HG03139 (cell line): ENCODE measurements around the gene DAG1.

Experiments
- ATAC-seq: cut with Tn5 transposase; IDR thresholded peaks from one replicate; pipeline ENCODE4 v1.9.1; 2021; ENCODE audit not compliant: unreplicated experiment

Gene DAG1

DNA sequence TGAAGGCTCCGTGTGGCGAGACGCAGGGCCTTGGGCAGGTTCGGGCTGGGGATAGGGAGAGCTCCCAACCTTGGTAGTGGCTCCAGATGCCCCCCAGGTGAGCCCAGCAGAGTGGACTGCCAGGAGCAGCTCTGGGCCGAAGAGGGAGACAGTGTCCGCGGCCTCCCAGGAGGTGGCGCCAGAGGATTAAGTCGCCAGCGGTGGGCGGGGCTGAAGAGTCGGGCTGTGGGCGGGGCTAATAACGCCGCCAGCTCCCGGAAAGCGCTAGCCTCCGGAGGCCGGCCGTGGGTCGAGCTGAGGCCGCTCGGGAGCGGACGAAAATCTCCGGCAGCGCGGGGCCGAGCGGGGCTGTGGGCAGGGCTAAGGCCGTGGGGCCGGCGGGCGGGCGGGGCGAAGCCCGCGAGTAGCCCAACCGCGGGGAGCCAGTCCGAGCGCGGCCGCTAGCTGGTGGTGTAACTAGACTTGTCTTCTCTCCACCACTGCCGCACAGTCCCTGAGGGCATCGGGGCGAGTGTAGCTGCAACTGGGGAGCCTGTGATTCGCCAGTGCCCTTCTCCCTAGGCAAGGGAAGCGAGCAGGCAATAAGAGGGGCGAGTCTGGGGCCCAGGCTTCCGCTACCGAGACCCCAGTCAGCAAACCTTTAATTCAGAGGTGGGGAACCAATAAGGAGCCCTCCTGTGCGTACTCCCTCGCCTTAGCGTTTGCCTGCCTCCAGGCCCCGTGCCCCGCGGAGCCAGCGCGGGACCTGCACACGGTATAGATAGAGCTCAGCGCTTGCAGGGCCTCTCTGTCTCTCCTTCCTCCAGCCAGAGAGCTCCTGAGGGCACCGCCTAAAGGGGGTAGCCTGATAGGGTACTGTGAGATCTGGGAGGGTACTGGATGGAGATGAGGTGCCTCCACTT is 69.8 kb downstream of the DAG1 start:
- ATAC-seq, result peak; percentile 87

DNA sequence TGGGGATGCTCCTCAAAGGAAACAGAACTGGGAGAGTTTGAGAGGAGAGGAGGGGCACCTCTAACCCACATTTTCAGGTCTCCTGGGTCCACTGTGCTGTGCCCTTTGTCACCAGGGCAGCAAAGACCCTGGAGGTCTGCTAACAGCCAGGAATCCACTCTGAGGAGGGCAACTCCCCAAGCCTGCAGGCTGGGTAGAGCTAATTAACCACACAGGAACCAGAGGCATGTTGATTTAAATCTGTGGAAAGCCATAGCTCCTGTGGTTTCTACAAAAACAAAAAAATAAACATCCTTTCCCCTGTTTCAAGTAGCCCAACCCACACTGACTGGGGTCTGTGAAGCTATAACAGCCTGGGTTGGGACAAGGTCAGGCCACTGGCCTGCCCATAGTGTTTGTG is 82.0 kb downstream of the DAG1 start:
- ATAC-seq, result no peak

GRCh38 chr3:49553324-49553691 is 83.2 kb downstream of the DAG1 start:
- no peak for ATAC-seq

DNA sequence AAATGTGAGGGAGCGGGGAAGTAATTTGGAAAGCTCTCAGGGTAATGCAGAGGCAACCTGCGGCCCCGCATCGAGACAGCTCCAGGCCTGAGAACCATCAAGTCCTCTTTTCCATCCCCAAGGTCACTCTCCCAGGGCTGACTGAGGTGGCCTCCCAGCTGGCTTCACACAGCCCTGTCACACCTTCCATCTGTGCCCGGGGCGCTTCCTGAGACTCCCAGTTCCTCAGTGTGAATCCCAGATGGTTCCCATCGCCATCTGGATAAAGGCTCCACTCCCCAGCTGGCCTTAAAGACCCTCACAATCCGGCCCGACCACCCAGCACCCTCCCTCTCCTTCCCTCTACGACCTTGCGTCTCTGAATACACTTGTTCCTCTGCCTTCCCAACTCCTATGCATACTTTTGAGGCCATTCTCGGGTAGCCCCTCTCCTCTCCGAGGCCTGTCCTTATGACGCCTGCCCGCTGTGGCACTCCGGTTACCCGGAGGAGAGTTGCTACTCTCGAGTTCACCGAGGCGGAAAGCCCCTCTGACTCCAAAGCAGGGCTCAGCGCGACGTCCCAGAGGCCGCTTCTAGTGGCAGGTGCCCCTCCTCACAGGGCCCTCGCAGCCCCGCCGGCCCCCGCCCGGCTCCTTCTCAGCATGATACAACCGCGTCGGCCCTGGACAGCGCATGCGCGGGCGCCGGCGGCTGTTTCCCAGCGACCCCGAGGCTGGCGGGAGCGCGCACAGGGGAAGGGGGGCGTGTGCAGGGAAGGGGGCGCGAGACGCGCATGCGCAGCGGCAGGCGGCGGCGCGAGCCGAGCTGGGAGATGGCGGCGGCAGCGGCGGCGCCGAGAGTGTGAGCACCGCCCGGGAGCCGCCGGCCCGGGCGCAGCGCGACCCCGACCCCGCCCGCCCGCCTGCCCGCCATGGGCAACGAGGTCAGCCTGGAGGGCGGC is 83.9 kb downstream of the DAG1 start, which contains the start of gene BSN:
TSS of gene BSN (plus strand) at position 786 of the 941 bp plus-strand sequence. CDS start at position 912, 126 bp downstream.
- ATAC-seq, result peak; percentile 67

- ATAC-seq, result peak; percentile 58
Measured at GRCh38 chr3:49554633-49555265, 84.7 kb downstream of the DAG1 start.

DNA sequence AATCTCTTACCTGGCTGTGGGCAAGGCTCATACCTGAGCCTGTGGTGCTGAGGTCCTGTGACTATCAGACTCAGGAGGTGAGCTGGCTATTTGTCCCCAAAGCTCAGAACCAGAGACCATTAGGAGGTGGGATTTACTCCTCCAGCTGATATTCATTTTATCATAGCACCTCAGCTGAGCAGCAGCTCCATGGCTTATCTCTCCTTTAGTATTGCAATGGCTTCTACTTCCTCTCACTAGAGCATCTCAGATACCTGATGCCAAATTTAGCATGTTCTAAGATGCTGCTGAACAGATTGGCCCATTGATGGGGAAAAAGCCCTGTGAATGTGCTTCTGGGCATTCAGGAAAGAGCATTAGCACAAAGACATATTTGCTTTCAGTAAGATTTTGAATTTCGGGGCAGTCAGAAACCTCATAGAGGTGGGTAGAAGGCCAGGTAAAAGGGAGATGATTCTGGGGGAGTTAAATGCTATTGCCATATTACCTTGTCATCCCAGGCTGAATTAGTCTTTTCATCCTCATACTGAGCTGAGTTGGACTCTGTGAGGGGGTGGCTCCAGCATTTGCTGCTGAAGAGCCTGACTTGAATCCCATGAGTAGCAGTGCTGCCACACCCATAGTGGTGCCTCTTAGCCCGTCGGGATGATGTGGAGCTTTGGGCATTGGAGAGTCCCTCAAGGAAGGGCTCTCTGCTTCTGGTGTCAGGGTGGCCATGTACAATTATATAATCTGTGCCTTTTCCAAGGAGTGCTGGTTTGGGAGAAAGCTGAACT is 86.6 kb downstream of the DAG1 start:
- ATAC-seq, result no peak

- ATAC-seq, result no peak
Measured at GRCh38 chr3:49563040-49563578, 93.0 kb downstream of the DAG1 start.

DNA sequence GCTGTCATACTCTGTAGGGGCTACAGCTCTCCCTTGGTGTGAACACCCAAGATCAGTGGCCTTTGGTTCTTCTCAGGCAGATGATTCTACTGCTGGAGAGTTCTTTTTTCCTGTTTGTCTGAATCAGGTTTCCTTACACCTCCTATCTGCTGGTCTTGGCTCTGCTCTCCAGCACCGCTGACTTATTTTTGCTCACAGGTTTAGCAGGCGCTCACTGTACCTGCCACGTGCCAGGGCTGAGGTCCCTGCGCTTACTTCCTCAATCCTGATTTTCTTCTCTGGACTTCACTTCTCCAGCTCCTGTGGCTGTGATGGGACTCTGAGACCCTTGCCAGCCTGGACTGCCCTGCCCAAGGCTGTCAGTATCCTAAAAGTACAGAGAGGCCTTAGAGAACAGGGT is 93.7 kb downstream of the DAG1 start:
- no peak for ATAC-seq

DNA sequence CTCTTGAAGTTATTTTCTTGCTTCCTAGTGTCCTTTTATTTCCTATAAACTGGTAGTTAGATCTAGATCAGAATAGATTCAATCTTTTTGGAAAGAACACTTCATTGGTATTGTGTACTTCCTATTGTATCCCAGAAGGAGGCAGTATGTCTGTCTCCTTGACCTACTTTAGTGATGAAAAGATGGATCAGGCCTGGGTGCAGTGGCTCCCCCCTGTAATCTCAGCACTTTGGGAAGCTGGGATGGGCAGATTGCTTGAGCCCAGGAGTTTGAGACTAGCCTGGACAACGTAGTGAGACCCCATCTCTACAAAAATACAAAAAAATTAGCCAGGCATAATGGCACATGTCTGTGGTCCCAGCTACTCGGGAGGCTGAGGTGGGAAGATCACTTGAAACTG is 96.2 kb downstream of the DAG1 start:
- no peak for ATAC-seq

- ATAC-seq, result no peak
Measured at GRCh38 chr3:49567406-49567805, 97.3 kb downstream of the DAG1 start.

GRCh38 chr3:49568965-49569364 is 98.9 kb downstream of the DAG1 start:
- ATAC-seq, result no peak

GRCh38 chr3:49570028-49570654 is 100.1 kb downstream of the DAG1 start:
- no peak for ATAC-seq

GRCh38 chr3:49582177-49582576 is 112.1 kb downstream of the DAG1 start:
- ATAC-seq, result no peak
